Measurements from ENCODE around the gene ERI3.

GRCh38 chr1:44239961-44240371 is 115.1 kb downstream of the ERI3 start:
- TF ChIP-seq CTCF (IDR thresholded peaks at IDR 0.05; ENCODE audit: poor library complexity, severe bottlenecking) (no peak), TAF1 (IDR thresholded peaks at IDR 0.05; ENCODE audit: low read depth) (no peak), POLR2AphosphoS5 (IDR thresholded peaks at IDR 0.05) (no peak), EZH2 (IDR thresholded peaks at IDR 0.05; ENCODE audit: borderline replicate concordance, insufficient read depth, low read length, poor library complexity, severe bottlenecking) (no peak)
